ENCODE measurements around the gene STK35. TPM values are rescaled to one million over a fixed set of nuclear protein-coding genes. Genes with fewer than 3 reads are reported as not detected.
A peak's percentile ranks its signal among the peaks of the same experiment; 100 is the strongest.

STK35 gene
- polyA plus RNA-seq (ENCODE audit: insufficient read length in 3 of 3), result 10 to 100 TPM; 15.3 to 17.3 (median 16.2) TPM

DNA sequence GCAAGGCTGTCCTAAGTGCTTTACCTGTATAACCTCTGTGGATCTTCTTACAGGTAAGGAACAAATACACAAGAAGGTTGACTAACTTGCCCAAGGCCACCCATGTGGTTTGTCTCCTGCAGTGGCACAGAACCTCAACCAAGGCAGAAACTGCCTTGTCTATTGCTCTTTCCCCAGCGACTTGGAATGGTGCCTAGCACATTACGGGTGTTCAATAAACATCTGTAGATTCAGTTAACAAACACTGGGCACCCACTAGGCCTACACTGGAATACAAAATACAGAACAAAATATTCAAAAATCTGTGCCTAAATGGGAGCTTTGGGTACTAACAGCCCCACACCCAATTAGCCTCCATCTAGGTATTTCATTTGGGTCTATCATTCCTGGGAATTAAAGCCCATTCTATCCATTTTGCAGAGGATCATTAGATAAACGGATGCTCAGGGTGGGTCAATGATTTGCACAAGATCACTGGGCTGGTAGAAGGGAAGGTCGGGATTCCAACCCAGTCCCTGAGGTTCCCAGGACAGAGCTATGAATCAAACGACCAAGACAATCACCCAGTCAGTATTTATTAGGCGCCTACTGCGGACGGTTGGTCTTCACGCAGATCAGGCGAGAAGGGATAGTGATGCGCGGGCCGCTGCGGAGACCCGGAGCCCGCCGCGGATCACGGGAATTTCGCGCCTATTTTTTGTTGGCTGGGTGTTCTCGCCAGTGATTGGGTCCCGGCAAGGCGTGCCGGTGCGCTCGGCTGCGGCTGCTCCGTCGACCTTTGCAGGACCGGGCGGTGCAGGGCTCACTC, at the start of gene STK35:
STK35 (plus strand) TSS at position 771 of the 808 bp plus-strand sequence. CDS start 55 bp downstream, outside the sequence.
- DNase-seq (ENCODE audit: low read depth in 3 of 3, low spot score in 2 of 3), result no peak

DNA sequence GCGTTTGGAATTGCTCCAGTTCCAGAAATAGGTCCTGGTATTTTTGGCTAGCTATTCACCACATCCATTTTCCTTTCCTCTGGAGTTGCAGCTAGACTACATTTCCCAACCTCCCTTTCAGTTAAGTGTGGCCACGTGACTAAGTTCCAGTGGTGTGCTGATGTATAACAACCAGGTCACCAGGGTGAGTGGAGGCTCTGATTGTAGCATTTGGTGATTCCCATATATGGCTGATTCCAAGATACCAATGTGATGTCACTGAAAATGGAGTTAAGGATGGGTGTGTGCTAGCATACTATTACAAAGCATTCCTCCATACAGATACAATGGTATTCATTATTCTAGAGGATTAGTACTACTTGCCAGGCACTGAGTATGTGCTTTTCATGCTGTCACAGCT, 49.7 kb upstream of the STK35 start:
- DNase-seq (ENCODE audit: low read depth in 3 of 3, low spot score in 2 of 3), result no peak

DNA sequence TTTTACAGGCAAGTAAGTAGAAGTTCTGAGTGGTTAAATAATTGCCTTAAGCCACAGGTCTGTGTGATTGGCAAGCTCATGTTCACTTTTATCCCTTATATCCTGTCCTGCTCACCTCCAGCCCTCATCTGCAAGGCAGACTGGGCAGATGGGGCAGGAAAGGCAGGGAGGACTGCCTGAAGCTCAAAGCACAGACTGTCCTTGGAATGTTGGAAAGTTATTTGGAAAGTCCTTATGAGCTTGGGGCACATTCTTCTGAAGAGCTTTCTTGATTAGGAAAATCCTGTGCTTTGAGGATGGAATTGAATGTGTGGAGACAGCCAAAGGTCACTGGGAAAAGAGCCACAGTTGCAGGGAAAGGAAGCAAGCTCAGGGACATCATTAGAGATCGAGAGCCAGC, 48.9 kb upstream of the STK35 start:
- no peak for DNase-seq (ENCODE audit: low read depth in 3 of 3, low spot score in 2 of 3)

DNA sequence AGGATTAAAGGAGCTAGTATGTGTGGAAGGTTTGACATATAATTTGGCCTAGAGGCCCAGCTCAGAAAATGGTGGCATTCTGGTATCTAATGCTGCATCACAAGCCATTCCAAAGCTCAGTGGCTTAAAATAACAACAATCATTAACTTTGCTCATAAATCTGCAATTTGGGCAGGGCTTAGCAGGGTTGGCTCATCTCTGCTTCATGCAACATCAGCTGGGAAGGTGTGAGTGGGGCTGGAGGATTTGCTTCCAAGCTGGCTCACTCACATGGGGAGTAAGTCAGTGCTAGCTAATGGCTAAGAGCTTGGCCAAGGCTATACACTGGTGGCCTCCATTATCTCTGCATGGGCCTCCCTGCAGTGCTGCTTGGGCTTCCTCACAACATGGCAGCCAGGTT, 48.0 kb upstream of the STK35 start:
- DNase-seq (ENCODE audit: low read depth in 3 of 3, low spot score in 2 of 3), result no peak

DNA sequence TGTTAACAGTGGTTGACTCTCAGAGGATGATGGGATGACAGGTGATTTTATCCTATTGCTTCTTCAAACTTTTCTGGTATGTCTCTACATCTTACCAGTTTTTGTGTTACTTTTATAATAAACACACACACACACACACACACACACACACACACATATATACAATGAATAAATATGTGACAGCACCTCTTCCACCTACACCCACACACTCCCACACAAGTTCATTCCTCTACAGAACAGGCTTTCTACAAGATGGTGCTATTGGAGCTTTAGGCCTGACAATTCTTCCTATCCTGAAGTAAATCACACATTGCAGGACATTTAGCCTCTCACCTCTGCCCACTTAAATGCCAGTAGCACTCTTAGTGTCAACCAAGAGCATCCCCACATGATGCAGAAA, 46.7 kb upstream of the STK35 start:
- no peak for DNase-seq (ENCODE audit: low read depth in 3 of 3, low spot score in 2 of 3)

DNA sequence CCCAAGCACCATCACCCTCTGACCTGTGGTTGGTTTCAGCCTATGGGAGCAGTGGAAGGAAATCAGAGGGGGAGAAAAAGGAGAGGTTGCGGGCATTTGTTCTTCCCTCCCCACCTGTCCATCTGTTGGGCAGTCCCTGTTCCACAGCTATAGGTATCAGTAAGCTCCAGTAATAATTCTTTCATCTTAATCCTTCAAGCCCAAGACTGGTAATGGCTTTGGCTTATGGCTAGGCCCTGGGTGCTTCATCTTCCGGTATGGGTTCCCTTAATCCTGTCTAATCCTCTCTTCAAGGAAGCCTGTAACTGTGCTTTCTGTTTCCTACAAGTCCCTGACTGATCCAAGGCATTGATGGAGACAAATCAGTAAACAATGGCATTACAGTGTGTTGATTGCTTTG, 42.2 kb upstream of the STK35 start:
- no peak for DNase-seq (ENCODE audit: low read depth in 3 of 3, low spot score in 2 of 3)

DNA sequence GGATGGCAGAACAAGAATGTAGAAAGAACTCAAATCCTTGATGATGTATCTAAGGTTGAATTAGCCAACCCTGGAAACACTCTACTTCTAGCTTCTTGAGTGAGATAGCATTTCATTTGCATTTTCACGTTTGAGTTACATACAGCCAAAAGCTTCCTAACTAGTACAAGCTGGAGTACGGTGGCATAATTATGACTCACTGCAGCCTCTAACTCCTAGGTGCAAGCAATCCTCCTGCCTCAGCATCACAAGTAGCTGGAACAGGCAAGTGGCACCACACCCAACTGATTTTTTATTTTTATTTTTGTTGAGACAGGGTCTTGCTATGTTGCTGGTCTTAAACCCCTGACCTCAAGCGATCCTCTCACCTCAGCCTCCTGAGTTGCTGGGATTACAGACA, 36.5 kb upstream of the STK35 start:
- no peak for DNase-seq (ENCODE audit: low read depth in 3 of 3, low spot score in 2 of 3)

DNA sequence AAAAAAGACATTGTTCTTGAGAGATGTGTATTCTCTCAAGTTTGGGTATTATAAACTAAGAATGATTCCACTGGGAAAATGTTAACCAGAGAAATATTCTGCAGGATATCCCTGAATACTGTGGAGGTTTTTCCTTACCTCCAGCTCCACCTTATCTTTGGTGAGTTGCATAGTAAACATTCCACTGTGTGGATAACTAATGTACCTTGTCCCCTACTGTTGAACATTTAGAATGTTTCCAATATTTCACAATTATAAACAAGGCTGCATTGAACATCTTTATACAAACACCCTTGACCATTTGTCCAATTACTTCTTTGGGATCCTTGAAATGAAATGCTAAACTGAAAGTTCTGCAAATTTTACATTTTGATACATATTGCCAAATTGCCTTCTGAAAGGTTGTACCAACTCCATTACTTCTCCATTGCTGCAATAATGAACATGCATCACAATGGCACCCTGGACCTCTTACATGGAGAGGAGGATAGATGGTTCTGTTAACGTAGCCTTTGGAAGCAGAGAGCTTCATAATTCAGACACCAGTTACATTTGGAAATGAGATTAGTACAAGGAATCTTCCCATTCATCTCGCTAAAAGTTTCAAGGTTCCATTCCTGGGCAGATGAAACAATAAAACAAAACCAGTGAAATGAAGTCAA, 35.0 kb upstream of the STK35 start:
- DNase-seq (ENCODE audit: low read depth in 3 of 3, low spot score in 2 of 3), result no peak

DNA sequence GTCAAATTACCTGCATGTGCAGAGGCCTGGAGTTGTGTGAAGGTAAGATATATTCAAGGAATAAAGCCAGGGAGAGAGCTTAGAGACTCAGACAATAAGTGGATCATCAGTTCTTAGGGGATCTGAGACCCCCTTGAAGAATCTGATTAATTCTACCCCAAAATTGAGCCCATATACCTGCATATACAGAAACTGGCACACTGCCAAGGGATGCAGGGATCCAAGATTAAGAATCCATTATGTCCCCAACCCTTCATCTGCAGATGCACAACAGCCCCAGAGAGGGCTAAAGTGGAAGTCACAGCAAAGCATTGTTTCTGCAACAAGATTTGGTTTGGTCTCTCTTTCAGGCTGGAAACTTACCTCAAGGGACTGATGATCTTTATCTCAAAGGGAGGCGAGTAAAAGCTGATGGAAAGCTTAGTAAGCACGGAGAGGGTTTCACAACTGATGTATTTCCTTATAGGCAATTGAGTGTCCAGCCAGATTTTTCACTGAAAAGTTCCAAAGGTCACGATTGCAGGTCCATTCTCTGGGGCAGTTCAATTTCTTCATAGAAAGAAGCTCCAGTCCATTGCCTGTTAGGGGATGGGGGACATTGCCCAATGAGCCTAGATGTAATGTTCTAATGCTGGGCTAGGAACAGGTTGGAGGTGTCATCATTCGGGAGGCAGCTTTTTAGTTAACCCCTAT, 20.9 kb upstream of the STK35 start:
- no peak for DNase-seq (ENCODE audit: low read depth in 3 of 3, low spot score in 2 of 3)

DNA sequence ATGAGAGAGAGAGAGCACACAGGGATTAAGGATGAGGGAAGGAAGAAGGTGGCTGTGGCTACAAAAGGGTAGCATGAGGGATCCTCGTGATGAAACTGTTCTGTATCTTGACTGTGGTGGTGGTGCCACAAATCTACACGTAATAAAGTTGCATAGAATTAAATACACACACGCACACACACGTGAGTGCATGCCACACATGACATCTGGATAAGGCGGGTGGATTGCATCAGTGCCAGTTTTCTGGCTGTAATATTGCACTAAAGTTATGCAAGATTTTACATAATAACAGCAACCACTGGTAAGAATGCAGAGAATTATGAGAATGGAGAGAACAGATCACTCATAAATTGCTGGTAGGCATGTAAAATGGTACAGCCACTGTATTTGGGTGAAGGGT, 16.9 kb upstream of the STK35 start:
- no peak for DNase-seq (ENCODE audit: low read depth in 3 of 3, low spot score in 2 of 3)

DNA sequence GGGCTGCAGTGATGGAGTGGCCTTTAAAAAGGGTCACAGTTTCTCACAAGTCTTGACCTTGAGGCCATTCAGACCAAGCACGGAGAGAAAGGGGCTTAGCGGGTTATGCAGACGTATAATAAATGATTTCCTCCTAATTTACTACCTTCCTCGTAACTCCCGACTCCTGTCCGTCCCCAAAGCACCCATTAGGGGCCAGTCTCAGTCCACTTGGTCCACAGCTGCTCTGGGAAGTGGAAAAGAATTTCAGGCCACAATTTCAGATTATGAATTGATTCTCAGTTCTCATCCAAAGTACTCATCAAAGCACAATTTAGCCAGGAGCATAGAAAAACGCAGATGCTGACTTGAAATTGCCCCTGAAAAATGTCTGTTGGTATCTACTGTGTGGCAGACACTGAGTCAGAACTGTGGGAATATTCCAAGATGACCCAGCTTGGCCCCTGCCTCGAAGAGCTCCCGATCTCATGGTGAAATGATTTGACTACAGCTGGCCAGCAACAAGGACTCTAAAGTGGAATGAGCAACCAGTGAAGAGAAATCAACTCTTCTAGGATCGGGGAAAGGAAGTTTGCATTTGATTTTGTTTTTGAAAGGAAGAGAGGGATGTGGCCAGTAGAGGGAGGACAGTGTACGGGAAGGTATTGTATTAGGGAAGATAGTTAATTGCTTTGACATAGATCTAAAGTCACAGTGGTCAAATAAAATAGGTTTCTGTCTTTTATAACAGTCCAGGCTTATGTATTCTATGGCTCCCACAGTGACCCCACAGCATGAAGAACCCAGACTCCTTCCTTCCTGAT, 15.2 kb upstream of the STK35 start:
- no peak for DNase-seq (ENCODE audit: low read depth in 3 of 3, low spot score in 2 of 3)

DNA sequence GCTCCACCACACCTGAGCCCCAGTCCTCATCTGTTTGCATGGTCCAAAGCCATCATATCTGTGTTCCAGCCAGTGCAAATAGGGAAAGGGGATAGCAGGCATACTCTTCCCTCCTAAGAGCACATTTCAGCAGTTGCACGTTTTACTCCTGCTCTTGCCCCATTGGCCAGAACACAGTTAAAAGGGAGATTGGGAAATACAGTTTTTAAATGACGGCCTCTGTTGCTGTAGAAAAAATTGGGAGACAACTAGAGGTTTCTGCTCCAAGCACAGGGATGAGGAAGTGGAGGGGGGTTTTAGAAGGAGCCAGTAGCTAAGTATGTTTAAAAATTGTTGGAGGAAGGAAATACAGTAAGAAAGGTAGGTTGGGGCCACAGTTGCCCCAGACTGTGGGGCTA, 14.6 kb upstream of the STK35 start:
- DNase-seq (ENCODE audit: low read depth in 3 of 3, low spot score in 2 of 3), result no peak

DNA sequence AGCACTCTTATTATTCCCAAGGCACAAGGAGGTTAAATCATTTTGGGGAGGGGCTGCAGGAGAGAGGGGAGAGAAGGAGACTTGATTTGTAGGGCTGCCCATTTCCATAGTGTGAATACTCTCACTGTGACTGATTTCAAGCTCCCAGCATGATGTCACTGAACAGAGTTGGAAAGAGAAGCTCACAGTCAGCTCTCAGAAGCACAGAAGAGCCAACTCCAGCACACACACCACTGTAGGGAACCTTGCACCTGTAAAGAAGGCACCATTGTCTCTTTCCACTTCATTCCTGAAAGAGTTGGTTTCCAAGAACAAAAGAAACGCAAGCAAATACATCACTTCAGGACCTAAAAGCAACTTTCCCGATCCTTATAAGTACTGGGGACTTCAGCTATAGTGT, 12.7 kb upstream of the STK35 start:
- DNase-seq (ENCODE audit: low read depth in 3 of 3, low spot score in 2 of 3), result no peak

DNA sequence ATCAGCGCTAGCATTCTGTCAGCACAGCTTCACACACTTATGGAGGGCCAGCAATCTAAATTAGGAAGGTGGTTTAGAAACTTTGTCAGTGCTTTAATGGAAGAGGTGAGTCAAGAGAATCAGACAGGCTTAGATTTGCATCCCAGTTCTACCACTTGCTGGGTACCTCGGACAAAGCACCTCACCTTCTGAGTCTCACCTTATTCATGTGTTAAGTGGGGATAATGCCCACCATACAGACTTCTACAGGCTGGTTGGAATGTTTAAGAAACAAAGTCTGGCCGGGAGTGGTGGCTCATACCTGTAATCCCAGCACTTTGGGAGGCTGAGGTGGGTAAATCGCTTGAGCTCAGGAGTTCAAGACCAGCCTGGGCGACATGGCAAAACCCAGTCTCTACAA, 12.2 kb upstream of the STK35 start:
- DNase-seq (ENCODE audit: low read depth in 3 of 3, low spot score in 2 of 3), result no peak

DNA sequence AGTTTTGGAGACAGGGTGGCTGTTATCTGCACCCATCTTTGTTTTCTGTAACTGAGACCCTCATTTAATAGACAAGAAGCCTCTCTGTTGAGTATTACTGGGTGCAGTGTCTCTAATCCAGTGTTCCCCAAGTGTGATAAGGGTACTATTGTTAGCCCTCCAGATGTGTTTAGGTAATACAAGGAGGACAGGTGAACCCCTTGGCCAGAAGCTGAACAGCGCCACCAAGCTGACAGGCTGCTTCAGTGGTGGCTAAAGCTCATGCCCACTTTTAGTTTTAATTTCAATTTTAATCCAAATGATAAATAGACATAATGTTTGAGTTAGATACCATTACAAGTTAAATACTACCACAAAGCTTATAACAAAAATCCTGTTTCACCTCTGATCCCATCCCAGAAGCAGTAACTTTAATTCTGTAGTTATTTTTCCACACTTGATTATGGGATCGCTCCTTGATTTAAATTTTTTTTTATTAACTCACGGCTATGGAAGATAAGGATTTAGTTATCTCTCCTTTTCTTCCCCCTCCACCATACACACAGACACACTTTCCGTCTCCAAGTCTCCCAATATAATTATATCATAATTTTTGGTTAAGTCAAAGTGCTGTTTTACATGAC, 8.4 kb upstream of the STK35 start:
- DNase-seq (ENCODE audit: low read depth in 3 of 3, low spot score in 2 of 3), result no peak

DNA sequence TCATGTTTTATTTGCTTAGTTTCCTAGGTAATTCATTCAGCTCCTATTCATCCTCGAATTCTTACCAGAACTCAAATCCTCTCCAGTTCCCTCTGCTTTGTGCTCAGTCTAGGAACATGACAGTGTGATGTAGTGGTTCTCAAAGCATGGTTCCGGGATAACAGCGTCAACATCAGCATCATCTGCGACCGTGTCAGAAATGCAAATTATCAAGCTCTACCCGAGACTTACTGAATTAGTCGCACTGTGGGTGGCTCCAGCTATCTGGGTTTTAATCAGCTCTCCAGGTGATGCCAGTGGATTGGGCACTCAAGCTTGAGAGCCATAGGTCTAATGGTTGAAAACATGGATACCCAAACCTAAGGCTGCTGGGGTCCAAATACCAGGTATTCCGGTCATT, 7.7 kb upstream of the STK35 start:
- no peak for DNase-seq (ENCODE audit: low read depth in 3 of 3, low spot score in 2 of 3)

DNA sequence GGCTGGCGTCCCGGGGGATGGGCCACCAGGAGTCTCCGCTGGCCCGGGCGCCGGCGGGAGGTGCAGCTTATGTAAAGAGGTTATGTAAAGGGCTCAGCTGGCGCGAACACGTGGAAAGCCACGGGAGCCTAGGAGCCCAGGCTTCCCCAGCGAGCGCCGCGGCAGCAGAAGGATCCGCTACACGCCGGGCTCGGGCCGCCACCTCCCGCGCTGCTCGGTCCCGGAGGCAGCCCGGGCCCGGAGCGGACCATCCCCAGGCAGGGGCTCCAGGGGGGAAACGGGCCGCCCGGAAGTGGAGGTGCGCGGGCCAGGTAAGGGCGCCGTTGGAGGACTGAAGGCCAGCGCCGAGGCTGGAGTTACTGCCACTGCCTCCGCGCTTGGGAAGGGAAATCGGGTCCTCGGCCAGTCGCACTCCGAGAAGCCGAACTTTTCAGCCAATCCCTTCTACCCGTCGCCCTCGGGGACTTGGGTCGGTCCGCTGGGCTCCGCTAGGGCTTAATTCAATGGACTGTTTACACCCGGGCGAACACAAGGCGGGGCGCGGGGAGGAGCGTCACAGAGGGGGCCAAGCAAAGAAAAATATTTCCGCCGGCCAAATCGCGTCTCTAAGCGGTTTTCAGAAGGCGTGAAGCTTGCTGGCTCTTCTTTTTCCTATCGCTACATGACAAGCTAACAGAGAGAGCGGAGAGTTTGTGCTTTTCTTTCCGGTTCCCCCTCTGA, 398 bp downstream of the STK35 start:
- DNase-seq (ENCODE audit: low read depth in 3 of 3, low spot score in 2 of 3), result peak; percentile 88 to 95 (median 95)

DNA sequence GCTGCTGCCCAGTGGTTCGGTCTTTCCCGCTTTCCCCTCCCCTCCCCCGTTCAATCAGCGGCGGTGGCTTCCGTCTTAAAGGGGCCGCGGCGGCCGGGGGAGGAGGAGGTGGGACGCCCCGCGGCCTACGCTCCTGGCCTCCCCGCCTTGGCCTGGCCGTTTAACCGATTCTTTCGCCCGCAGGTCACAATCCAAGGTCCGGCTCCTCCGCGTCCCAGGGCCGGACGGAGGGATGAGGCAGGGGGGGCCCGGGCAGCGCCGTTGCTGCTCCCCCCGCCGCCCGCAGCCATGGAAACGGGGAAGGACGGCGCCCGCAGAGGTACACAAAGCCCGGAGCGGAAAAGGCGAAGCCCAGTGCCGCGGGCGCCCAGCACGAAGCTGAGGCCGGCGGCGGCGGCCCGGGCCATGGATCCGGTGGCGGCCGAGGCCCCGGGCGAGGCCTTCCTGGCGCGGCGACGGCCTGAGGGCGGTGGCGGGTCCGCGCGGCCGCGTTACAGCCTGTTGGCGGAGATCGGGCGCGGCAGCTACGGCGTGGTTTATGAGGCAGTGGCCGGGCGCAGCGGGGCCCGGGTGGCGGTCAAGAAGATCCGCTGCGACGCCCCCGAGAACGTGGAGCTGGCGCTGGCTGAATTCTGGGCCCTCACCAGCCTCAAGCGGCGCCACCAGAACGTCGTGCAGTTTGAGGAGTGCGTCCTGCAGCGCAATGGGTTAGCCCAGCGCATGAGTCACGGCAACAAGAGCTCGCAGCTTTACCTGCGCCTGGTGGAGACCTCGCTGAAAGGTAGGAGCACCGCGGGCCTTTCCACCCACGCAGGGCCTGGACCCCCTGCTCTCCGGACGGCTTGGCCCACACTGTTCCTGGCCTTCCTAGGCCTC, 1.2 kb downstream of the STK35 start:
- peak in 2 of 3 donors; percentile 83 to 93 for DNase-seq (ENCODE audit: low read depth in 3 of 3, low spot score in 2 of 3)
